ES-I3 (cell line): Measurements from ENCODE around the gene FMC1.
"Not testable (repeated sequence)": the region's sequence is repeated elsewhere in the genome, so short reads cannot be mapped to it uniquely, and the experiment has no call there.

Experiments used
- H3K36me3 ChIP-seq: 2 replicates; pipeline ENCODE4 v1.6.1; 2013; ENCODE audit warnings: mild to moderate bottlenecking, low read length, control low read depth, moderate library complexity; ENCODE audit not compliant: insufficient read depth
- H3K4me1 ChIP-seq: 2 replicates; pipeline ENCODE4 v1.6.1; 2013; ENCODE audit warnings: mild to moderate bottlenecking, control low read depth, low read length; ENCODE audit not compliant: insufficient read depth
- H3K9ac ChIP-seq: 2 replicates; pipeline ENCODE4 v1.6.1; 2013; ENCODE audit warnings: low read depth, mild to moderate bottlenecking, low read length, moderate library complexity
- H3K9me3 ChIP-seq: 2 replicates; pipeline ENCODE4 v1.6.1; 2013; ENCODE audit warnings: mild to moderate bottlenecking, low read length, moderate library complexity; ENCODE audit not compliant: control insufficient read depth, insufficient read depth

Gene FMC1

GRCh38 chr7:139330333-139331030 lies 10.7 kb upstream of the FMC1 start:
- Histone ChIP-seq H3K36me3 (no peaks in the 10 kb centered on the region), H3K9ac (no peak overlapping the region), H3K9me3 (no peaks in the 10 kb centered on the region), H3K4me1 (no peaks in the 10 kb centered on the region)

GRCh38 chr7:139332697-139333359 lies 8.3 kb upstream of the FMC1 start:
- H3K4me1 ChIP-seq, result no peaks in the 10 kb centered on the region
- no peaks in the 10 kb centered on the region for H3K36me3 ChIP-seq
- no peak overlapping the region for H3K9ac ChIP-seq
- H3K9me3 ChIP-seq, result no peaks in the 10 kb centered on the region

GRCh38 chr7:139333443-139333842 lies 7.7 kb upstream of the FMC1 start:
- H3K4me1 ChIP-seq, H3K9me3 ChIP-seq, H3K36me3 ChIP-seq, H3K9ac ChIP-seq: not testable (repeated sequence)

- H3K36me3 ChIP-seq, result no peaks in the 10 kb centered on the region
- no peak overlapping the region for H3K9ac ChIP-seq
Measured at GRCh38 chr7:139334399-139335150, 6.6 kb upstream of the FMC1 start.

GRCh38 chr7:139339025-139339424 lies 2.1 kb upstream of the FMC1 start:
- Histone ChIP-seq H3K36me3 (0 out of 2 replicates have a peak, but pooled peaks cover 2% of the 10 kb centered on the region), H3K9me3 (peaks cover 4% of the 10 kb centered on the region; the same call in 1 of the 2 replicates), H3K9ac (no peak overlapping the region), H3K4me1 (no peaks in the 10 kb centered on the region)

More at GRCh38 chr7:139334399-139335150, 6.6 kb upstream of the FMC1 start:
- Histone ChIP-seq H3K9me3 (peaks cover 3% of the 10 kb centered on the region; the same call in 1 of the 2 replicates), H3K4me1 (no peaks in the 10 kb centered on the region)

- H3K9me3 ChIP-seq, result peaks cover 4% of the 10 kb centered on the region; the same call in 1 of the 2 replicates
- peak overlapping the region; percentile 91; the same call in 1 of the 2 replicates for H3K9ac ChIP-seq
- no peaks in the 10 kb centered on the region for H3K4me1 ChIP-seq
- H3K36me3 ChIP-seq, result 0 out of 2 replicates have a peak, but pooled peaks cover 2% of the 10 kb centered on the region
Measured at GRCh38 chr7:139339698-139340036, 1.5 kb upstream of the FMC1 start.

- peak overlapping the region; percentile 91 for H3K9ac ChIP-seq
Measured at GRCh38 chr7:139340037-139340807, 915 bp upstream of the FMC1 start.

GRCh38 chr7:139340808-139341057 lies 404 bp upstream of the FMC1 start:
- H3K4me1 ChIP-seq, result no peaks in the 10 kb centered on the region
- 0 out of 2 replicates have a peak, but pooled peaks cover 2% of the 10 kb centered on the region for H3K36me3 ChIP-seq
- peaks cover 4% of the 10 kb centered on the region; the same call in 1 of the 2 replicates for H3K9me3 ChIP-seq
- H3K9ac ChIP-seq, result peak overlapping the region; percentile 91

More at GRCh38 chr7:139340037-139340807, 915 bp upstream of the FMC1 start:
- Histone ChIP-seq H3K36me3 (0 out of 2 replicates have a peak, but pooled peaks cover 2% of the 10 kb centered on the region), H3K4me1 (no peaks in the 10 kb centered on the region), H3K9me3 (peaks cover 4% of the 10 kb centered on the region; the same call in 1 of the 2 replicates)

- H3K36me3 ChIP-seq, result 0 out of 2 replicates have a peak, but pooled peaks cover 2% of the 10 kb centered on the region
- H3K4me1 ChIP-seq, result no peaks in the 10 kb centered on the region
- peaks cover 4% of the 10 kb centered on the region; the same call in 1 of the 2 replicates for H3K9me3 ChIP-seq
- H3K9ac ChIP-seq, result peak overlapping the region; percentile 91
Measured at GRCh38 chr7:139341776-139342226, 664 bp downstream of the FMC1 start.

- Histone ChIP-seq H3K36me3 (0 out of 2 replicates have a peak, but pooled peaks cover 2% of the 10 kb centered on the region), H3K9me3 (no peaks in the 10 kb centered on the region), H3K4me1 (no peaks in the 10 kb centered on the region), H3K9ac (no peak overlapping the region)
Measured at GRCh38 chr7:139345042-139345441, 3.9 kb downstream of the FMC1 start.

- no peaks in the 10 kb centered on the region for H3K4me1 ChIP-seq
- H3K9me3 ChIP-seq, result no peaks in the 10 kb centered on the region
- H3K9ac ChIP-seq, result no peak overlapping the region
- H3K36me3 ChIP-seq, result no peaks in the 10 kb centered on the region
Measured at GRCh38 chr7:139351027-139351426, 9.9 kb downstream of the FMC1 start.

- H3K4me1 ChIP-seq, result 0 out of 2 replicates have a peak, but pooled peaks cover 4% of the 10 kb centered on the region
- H3K9me3 ChIP-seq, result no peaks in the 10 kb centered on the region
- no peak overlapping the region for H3K9ac ChIP-seq
- H3K36me3 ChIP-seq, result no peaks in the 10 kb centered on the region
Measured at GRCh38 chr7:139354729-139355128, 13.6 kb downstream of the FMC1 start.

- H3K36me3 ChIP-seq, result no peaks in the 10 kb centered on the region
- no peak overlapping the region for H3K9ac ChIP-seq
- 0 out of 2 replicates have a peak, but pooled peaks cover 4% of the 10 kb centered on the region for H3K4me1 ChIP-seq
- no peaks in the 10 kb centered on the region for H3K9me3 ChIP-seq
Measured at GRCh38 chr7:139355320-139355719, 14.2 kb downstream of the FMC1 start.
